ENCODE measurements around the gene SPOCK1.
"Not testable (repeated sequence)": the region's sequence is repeated elsewhere in the genome, so short reads cannot be mapped to it uniquely, and the experiment has no call there.

Gene SPOCK1

GRCh38 chr5:137264041-137264440 lies 235.1 kb downstream of the SPOCK1 start:
- no peak for TF ChIP-seq CTCF (IDR thresholded peaks at IDR 0.05; ENCODE audit: borderline replicate concordance, insufficient read depth, low read depth, low read length)
- no peak overlapping the region for H3K4me3 ChIP-seq (ENCODE audit: low read depth, low read length)

GRCh38 chr5:137263371-137264005 lies 235.6 kb downstream of the SPOCK1 start:
- no peak for TF ChIP-seq CTCF (IDR thresholded peaks at IDR 0.05; ENCODE audit: borderline replicate concordance, insufficient read depth, low read depth, low read length)
- no peak overlapping the region for H3K4me3 ChIP-seq (ENCODE audit: low read depth, low read length)

- no peak for TF ChIP-seq CTCF (IDR thresholded peaks at IDR 0.05; ENCODE audit: borderline replicate concordance, insufficient read depth, low read depth, low read length)
- H3K4me3 ChIP-seq (ENCODE audit: low read depth, low read length) = no peak overlapping the region
These were observed 236.3 kb downstream of the SPOCK1 start for GRCh38 chr5:137262818-137263217.

- no peak overlapping the region for H3K4me3 ChIP-seq (ENCODE audit: low read depth, low read length)
- no peak for TF ChIP-seq CTCF (IDR thresholded peaks at IDR 0.05; ENCODE audit: borderline replicate concordance, insufficient read depth, low read depth, low read length)
These were observed 238.1 kb downstream of the SPOCK1 start for GRCh38 chr5:137260820-137261695.

GRCh38 chr5:137259115-137259514 lies 240.0 kb downstream of the SPOCK1 start:
- H3K4me3 ChIP-seq (ENCODE audit: low read depth, low read length) = not testable (repeated sequence)

GRCh38 chr5:137254119-137255090 lies 244.7 kb downstream of the SPOCK1 start:
- no peak overlapping the region for H3K4me3 ChIP-seq (ENCODE audit: low read depth, low read length)
- no peak for TF ChIP-seq CTCF (IDR thresholded peaks at IDR 0.05; ENCODE audit: borderline replicate concordance, insufficient read depth, low read depth, low read length)

GRCh38 chr5:137252512-137252911 lies 246.6 kb downstream of the SPOCK1 start:
- no peak for TF ChIP-seq CTCF (IDR thresholded peaks at IDR 0.05; ENCODE audit: borderline replicate concordance, insufficient read depth, low read depth, low read length)

More at GRCh38 chr5:137252512-137252911, 246.6 kb downstream of the SPOCK1 start:
- H3K4me3 ChIP-seq (ENCODE audit: low read depth, low read length) = no peak overlapping the region

All from GM12875 (cell line).